Prostate gland (tissue), 2 donors: ENCODE measurements around the gene USP40.

Source experiments
- POLR2A ChIP-seq: fragments of 450-650 bp; IDR thresholded peaks from one replicate; pipeline ENCODE4 v1.6.1; 2016; ENCODE audit warnings: antibody characterized with exemption, mild to moderate bottlenecking
- POLR2AphosphoS5 ChIP-seq: sonication (generic); formaldehyde crosslinking; IDR thresholded peaks from one replicate; pipeline ENCODE4 v1.6.1; 2017; ENCODE audit warnings: antibody characterized with exemption
- TF ChIP-seq, protein P1 (sequence below), 4 experiments: fragments of 200-600 bp in 2 of 4; fragments of 450-650 bp in 2 of 4; sonication (generic) in 2 of 4; IDR thresholded peaks; 1 replicate in 3 of 4; 2 replicates in 1 of 4; pipeline ENCODE4 v1.5.1; 2016 to 2019; ENCODE audit warnings: antibody characterized with exemption in 4 of 4, mild to moderate bottlenecking in 2 of 4, moderate library complexity in 2 of 4

DNA sequence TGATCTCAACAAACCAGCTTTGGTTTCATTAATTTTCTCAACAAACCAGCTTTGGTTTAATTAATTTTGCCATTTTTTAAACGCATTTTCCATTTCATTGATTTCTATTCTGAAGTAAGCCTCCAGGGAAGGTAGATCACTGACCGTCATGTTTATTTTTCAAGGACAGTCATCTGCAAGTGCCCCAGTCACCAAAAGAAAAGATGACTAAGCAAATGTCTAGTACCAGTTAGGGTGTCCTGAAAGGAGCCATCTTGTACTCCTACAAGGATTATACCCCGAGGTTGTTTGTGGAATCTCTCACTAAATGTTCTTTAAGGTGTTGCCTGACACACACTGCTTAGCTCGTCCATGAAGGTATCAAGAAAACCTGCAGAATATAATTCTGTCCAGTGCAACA, 44.7 kb upstream of the USP40 start:
- TF ChIP-seq POLR2A (no peak), POLR2AphosphoS5 (no peak)
- TF ChIP-seq, protein P1, sequence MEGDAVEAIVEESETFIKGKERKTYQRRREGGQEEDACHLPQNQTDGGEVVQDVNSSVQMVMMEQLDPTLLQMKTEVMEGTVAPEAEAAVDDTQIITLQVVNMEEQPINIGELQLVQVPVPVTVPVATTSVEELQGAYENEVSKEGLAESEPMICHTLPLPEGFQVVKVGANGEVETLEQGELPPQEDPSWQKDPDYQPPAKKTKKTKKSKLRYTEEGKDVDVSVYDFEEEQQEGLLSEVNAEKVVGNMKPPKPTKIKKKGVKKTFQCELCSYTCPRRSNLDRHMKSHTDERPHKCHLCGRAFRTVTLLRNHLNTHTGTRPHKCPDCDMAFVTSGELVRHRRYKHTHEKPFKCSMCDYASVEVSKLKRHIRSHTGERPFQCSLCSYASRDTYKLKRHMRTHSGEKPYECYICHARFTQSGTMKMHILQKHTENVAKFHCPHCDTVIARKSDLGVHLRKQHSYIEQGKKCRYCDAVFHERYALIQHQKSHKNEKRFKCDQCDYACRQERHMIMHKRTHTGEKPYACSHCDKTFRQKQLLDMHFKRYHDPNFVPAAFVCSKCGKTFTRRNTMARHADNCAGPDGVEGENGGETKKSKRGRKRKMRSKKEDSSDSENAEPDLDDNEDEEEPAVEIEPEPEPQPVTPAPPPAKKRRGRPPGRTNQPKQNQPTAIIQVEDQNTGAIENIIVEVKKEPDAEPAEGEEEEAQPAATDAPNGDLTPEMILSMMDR (IDR thresholded peaks at IDR 0.05) = no peak
